GM18507 (cell line): ENCODE measurements around the gene KLK7.
"Not testable (repeated sequence)": the region's sequence is repeated elsewhere in the genome, so short reads cannot be mapped to it uniquely, and the experiment has no call there.

ENCODE experiments used
- DNase-seq: peaks from one replicate; pipeline ENCODE4 v3.0.0; 2011; ENCODE audit warnings: low read depth; ENCODE audit not compliant: insufficient read length; ENCODE audit errors: extremely low spot score
- FAIRE-seq: peaks from 2 replicates; lab custom pipeline; 2011; peaks lifted over from hg19 to GRCh38; lab: Jason Lieb, UNC

KLK7 gene

DNA sequence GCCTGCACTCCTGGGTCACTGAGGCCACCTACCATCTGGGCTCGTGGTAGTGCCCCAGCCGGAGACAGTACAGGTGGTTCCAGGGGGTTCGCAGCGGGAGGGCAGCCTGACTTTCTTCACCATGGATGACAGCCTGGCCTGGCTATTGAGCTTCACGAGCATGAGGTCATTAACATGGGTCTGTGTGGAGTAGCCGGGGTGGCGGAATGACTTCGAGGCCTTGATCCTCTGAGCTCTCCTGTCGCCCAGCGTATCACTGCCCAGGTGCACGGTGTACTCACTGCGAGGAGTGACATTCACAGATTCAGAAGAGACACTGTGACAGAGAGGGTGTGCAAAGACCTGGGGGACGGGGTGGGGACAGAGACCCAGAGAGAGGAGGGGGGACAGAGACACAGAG lies 3.5 kb downstream of the KLK7 start:
- FAIRE-seq: no peak
- DNase-seq: no peak

DNA sequence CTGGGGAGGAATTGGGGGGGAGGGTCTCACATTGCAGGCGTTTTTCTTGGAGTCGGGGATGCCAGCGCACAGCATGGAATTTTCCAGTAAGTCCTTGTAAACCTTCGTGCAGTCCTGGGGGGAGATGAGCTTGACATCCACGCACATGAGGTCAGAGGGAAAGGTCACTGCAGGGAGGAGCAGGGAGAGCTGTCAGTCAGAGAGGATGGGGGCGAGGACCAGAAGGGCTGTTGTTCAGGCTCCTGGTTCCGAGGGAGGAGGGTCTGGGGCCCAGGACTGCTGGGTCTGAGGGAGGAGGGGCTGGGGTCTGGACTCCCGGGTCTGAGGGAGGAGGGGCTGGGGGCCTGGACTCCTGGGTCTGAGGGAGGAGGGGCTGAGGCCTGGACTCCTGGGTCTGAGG lies 4.0 kb downstream of the KLK7 start:
- no peak for DNase-seq
- FAIRE-seq: no peak

DNA sequence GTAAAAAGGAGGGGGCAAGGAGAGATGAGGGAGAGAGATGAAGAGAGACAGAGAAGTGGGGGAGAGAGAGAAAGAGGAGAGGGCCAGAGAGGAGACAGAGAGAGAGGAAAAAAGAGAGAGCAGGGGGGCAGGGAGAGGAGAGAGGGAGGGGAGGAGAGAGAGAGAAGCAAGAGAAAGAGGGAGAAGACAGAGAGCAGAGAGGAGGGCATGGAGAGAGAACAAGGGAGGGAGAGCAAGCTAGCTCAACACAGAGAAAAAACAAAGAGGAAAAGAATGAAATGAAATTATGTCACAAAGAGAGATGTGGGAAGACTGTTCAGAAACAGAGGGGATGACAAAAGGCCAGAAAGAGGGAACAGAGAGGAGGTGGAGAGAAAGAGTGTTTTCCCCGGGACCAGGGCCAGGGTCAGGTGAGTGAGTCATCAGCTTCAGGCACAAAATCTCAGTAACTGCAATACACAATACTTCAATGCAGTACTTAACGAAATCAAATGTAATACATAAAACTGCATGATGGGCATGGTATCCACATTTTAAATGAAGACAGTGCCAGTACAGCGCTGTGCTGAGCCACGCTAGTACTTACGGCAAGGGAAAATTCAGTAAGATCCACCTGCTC lies 4.8 kb downstream of the KLK7 start:
- FAIRE-seq (no peak), DNase-seq (no peak)

- no peak for FAIRE-seq
- DNase-seq: no peak
Measured at GRCh38 chr19:50977626-50978025, 6.1 kb downstream of the KLK7 start.

DNA sequence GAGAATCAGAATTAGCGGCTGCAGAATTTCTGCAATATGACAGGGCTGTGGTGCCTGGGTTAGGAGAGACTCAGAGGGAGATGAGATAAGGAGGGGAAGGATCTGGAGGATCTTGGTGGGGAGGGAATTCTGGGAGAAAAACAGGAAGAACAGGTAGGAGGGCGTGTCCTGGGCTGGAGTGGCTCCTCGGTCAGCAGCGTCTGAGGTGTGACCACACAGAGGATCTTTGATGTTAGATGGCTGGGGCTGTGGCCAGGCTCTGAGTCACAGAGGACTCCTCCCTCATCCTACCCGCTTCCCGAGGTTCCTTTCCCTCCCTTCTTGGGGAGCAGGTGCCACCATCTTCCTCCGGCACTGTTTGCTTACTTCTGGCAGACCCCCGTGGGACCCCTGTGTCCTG lies 8.0 kb downstream of the KLK7 start:
- DNase-seq (no peak), FAIRE-seq (no peak)

DNA sequence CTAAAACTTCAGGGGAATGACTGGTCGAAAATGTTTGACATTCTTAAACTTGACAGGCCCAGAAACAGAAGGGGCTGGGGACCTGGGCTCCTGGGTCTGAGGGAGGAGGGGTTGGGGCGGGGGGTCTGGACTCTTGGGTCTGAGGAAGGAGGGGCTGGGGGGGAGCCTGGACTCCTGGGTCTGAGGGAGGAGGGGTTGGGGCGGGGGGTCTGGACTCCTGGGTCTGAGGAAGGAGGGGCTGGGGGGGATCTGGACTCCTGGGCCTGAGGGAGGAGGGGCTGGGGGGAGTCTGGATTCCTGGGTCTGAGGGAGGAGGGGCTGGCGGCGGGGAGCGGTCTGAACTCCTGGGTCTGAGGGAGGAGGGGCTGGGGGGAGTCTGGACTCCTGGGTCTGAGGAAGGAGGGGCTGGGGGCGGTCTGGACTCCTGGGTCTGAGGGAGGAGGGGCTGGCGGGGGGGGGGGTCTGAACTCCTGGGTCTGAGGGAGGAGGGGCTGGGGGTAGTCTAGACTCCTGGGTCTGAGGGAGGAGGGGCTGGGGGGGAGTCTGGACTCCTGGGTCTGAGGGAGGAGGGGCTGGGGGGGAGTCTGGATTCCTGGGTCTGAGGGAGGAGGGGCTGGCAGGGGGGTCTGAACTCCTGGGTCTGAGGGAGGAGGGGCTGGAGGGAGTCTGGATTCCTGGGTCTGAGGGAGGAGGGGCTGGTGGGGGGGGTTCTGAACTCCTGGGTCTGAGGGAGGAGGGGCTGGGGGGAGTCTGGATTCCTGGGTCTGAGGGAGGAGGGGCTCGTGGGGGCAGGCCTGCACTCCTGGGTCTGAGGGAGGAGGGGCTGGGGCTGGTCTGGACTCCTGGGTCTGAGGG lies 8.8 kb downstream of the KLK7 start:
- no peak for DNase-seq
- FAIRE-seq: no peak

- no peak for DNase-seq
- FAIRE-seq: no peak
Measured at GRCh38 chr19:50972795-50973376, 10.8 kb downstream of the KLK7 start.

GRCh38 chr19:50969810-50970209 lies 13.9 kb downstream of the KLK7 start:
- not testable (repeated sequence) for DNase-seq, FAIRE-seq

DNA sequence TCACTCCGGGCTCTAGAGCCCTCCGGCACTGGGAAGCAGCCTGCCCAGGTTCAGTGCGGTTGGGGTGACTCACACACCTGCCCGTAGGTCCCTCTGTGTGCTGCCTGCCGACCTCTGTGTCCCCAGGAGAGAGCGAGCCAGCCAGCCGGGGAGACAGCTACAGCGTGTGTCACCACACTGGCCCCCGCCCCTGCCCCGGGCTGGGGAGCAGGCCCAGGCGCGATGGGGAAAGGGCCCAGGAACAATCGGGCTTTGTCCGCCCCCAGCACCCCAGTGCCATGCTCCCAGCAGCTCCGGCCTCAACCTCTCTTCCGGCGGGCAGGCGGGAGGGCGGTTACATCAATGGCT lies 14.3 kb downstream of the KLK7 start, which contains the start of gene KLK6:
Gene KLK6, minus strand, starts transcription at position 179 of the 348 bp plus-strand sequence. CDS start 1,487 bp downstream, outside the sequence.
- FAIRE-seq: no peak
- DNase-seq: no peak

DNA sequence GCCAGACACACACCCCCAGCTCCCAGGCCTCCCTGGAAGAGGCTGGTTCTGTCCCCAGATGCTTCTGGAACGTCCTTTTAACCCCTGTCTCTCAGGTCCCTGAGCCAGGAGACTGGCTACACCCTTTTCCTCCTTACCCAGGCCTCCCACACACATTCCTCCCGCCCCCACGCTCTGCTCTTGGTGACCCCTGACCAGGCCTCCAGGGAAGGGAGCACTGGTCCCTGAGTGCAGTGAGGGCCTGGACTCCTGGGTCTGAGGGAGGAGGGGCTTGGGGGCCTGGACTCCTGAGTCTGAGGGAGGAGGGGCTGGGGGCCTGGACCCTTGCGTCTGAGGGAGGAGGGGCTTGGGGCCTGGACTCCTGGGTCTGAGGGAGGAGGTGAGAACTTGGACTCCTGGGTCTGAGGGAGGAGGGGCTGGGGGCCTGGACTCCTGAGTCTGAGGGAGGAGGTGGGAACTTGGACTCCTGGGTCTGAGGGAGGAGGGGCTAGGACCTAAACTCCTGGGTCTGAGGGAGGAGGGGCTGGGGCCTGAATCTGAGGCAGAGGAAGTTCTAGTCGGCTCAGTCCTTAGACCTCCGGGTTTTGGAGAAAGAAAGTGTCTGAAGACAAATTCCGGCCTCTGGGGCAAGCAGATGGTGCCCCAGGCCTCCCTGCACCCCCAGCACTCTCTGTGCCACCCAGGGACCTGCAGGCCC lies 14.9 kb downstream of the KLK7 start:
- no peak for FAIRE-seq
- DNase-seq: no peak

- DNase-seq (no peak), FAIRE-seq (no peak)
Measured at GRCh38 chr19:50967929-50968715, 15.6 kb downstream of the KLK7 start.

GRCh38 chr19:50964266-50964665 lies 19.5 kb downstream of the KLK7 start:
- no peak for DNase-seq
- FAIRE-seq: no peak

DNA sequence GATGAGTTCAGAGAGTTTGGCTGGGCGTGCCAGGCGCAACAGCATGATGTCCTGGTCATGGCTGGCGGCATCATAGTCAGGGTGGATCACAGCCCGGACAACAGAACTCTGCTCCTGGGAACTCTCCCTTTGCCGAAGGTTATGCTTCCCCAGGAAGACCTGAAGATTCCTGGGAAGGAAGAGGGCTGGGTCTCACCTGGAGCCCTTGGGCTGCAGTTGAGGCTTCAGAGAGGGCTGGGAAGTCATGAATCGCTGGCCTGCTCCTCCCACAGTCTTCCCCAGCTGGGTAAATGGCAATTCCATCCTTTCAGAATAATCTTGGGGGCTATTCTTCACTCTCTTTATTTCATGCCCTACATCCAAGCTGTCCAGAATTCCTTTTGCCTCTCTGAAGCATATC lies 20.3 kb downstream of the KLK7 start:
- FAIRE-seq (no peak), DNase-seq (no peak)

DNA sequence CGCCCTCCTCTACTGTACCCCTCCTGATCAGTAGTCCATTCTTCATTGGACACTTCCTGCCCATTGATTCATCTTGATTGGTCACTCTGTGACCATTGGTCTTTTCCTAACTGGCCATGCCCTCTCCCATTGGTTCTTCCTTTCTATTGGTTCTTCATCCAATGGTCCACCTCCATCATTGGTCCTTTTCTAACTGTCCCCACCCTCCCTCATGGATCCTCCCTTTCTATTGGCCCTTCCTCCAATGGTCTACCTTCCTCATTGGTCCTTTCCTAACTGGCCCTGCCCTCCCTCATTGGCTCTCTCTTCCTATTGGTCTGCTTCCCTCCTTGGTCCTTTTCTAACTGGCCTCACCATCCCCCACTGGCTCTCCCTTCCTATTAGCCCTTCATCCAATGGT lies 21.5 kb downstream of the KLK7 start:
- FAIRE-seq: no peak

DNA sequence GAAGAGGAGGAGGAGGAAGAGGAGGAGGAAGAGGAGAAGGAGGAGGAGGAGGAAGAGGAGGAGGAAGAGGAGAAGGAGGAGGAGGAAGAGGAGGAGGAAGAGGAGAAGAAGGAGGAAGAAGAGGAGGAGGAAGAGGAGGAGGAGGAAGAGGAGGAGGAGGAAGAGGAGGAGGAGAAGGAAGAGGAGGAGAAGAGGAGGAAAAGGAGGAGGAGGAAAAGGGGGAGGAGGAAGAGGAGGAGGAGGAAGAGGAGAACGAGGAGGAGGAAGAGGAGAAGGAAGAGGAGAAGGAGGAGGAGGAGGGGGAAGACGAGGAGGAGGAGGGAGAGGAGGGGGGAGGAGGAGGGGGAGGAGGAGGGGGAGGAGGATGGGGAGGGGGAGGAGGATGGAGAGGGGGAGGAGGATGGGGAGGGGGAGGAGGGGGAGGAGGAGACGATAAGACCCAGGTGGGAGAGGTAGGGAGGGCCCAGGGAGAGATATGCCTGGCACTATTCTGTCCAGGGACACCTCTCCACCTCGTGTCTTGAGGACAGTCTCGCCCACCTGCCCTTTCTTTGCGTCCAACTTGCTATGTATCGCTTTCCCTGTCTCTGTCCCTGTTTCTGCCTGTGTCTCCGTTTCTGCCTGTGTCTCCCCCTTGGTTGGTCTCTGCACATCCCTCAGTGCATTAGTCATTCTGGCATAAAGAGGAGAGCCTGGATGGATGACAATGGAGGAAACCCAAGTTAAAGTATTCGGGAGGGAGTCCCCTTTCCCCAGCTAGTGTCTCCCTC lies 23.8 kb downstream of the KLK7 start:
- DNase-seq (no peak), FAIRE-seq (no peak)

More for the DNA sequence above, 21.5 kb downstream of the KLK7 start:
- no peak for DNase-seq

GRCh38 chr19:50957587-50957986 lies 26.1 kb downstream of the KLK7 start:
- DNase-seq (no peak), FAIRE-seq (no peak)

- FAIRE-seq (no peak), DNase-seq (no peak)
Measured at GRCh38 chr19:50952910-50953309, 30.8 kb downstream of the KLK7 start, which contains the start of gene KLK5. Gene KLK5, minus strand, starts transcription at chr19:50953038. Its CDS starts 381 bp downstream, at chr19:50952657.

- FAIRE-seq (no peak), DNase-seq (no peak)
Measured at GRCh38 chr19:50949861-50950260, 33.9 kb downstream of the KLK7 start.

GRCh38 chr19:50947123-50947522 lies 36.6 kb downstream of the KLK7 start:
- no peak for FAIRE-seq
- DNase-seq: no peak
